Smooth muscle cell of the brain vasculature (primary cell): ENCODE results near the gene ASMT.
A peak's percentile ranks its signal among the peaks of the same experiment; 100 is the strongest.
"Not testable (repeated sequence)": the region's sequence is repeated elsewhere in the genome, so short reads cannot be mapped to it uniquely, and the experiment has no call there.

Experiments used
- DNase-seq: peaks from one replicate; pipeline ENCODE4 v3.0.0-alpha.2; 2012; ENCODE audit warnings: low read depth, low spot score

Gene ASMT

DNA sequence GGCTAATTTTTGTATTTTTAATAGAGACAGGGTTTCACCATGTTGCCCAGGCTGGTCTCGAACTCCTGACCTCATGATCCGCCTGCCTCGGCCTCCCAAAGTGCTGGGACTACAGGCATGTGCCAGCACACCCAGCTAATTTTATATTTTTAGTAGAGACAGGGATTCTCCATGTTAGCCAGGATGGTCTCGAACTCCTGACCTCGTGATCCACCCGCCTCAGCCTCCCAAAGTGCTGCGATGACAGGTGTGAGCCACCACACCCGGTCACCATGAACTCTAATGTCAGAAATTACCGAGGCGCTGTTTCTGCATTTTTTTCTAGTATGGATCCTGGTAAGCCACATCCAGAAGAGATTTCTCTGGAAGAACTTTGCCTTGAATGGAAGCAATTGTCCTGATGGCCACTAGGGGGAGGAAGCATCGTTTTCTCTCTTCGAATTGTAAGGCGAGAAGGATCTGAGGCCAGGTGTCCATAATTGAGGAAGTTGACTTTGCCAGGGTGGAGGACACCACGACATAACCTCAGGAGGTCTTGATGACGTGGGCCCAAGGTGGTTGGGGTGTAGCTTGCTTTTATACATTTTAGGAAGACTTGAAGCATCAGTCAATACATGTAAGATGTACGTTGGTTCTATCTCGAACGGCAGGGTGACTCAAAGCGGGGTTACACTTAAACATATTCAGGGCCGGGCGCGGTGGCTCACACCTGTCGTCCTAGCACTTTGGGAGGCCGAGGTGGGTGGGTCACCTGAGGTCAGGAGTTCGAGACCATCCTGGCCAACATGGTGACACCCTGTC lies 37.4 kb downstream of the ASMT start:
- peak; percentile 17 for DNase-seq

DNA sequence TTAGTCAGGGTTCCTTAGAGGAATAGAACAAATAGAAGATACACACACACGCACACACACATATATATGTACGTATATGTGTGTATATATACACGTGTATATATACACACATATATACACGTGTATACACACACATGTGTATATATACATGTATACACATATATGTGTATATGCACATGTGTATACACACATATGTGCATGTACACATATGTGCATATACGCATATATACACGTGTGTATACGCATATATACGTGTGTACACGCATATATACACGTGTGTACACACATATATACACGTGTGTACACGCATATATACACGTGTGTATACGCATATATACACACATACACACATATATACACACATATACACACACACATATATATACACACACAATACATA lies 41.5 kb downstream of the ASMT start:
- no peak for DNase-seq

DNA sequence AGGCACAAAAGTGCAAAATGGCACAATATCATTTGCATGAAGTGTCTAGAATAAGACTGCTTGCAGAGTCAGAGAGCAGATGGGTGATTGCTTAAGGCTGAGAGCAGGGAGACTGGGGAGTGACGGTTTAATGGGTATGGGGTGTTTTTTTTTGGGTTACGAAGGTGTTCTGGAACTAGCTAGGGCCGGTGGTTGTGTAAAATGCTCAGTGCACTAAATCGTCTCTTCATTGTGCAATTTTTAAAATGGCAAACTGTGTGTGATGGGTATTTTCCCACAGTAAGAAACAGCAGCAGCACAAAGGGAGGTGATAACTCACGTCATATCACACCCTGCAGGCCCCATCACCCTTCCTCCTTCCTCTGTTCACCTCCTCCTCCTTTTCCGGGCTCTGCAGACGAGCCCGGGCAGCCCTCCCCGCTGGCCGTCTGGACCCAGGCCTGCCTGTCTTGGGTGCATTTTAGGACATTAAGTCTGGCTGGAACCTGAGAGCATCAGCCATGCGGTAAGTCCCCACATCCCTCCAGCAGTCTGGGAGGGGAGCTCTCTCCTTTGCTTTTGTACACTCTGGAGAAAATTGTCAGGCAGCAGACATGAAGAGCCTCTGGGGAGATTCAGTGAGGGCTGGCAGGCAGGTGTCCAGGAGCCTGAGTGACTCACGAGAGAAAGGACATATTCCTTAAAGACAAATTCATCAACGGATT lies 42.7 kb downstream of the ASMT start:
- no peak for DNase-seq

DNA sequence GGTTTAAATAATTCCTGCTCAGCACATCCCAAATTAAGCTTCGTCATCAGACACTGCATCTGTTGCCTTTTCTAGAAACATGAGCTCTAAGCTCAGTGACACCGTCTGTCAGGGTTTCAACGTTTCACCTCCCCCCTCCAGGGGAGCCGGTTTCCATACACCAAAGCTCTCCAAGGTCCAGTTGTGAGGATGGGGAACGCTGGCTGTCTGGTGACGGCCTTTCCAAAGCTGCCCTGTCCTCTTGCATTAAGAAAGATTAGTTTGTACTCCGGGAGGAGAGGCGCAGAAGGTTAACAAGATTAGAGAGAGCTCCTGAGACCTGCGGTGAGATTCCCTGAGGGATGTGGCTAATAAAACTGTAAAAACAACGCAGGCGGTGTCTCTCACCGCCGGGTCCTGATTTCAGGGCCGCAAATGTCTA lies 43.2 kb downstream of the ASMT start:
- DNase-seq: no peak

DNA sequence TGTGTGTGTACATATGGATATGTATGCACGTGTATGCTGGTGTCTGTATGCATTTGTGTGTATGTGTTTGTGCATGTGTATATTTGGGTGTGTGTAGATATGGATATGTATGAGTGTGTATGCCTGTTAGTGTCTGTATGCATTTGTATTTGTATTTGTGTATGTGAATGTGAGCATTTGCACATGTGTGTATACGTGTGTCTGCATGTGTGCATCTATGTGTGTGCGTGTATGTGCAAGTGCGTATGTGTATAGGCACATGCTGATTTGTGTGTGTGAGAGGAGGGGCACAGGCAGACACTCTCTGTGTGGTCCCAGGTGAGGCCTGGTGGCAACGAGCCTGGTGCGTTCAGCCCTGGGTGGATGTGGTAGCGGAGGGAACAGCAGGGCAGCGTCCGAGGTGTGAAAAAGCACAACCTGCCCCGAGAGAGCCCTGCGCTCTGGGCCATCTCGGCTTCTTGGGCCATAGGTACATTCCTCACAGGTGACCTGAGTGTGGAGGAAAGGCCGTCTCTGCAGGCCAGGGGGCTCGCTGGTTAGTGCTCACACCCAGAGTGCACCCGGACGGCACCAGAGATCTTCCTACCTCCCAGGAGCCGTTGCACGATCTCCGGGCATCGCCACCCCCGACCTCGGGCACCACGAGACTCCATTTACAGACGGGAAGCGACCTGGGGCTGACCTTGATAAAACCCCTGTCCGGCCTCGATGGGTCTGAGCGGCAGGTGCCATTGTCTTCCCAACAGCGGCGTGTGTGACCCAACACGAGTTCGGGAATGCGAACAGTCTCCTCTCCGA lies 45.0 kb downstream of the ASMT start:
- DNase-seq: no peak

DNA sequence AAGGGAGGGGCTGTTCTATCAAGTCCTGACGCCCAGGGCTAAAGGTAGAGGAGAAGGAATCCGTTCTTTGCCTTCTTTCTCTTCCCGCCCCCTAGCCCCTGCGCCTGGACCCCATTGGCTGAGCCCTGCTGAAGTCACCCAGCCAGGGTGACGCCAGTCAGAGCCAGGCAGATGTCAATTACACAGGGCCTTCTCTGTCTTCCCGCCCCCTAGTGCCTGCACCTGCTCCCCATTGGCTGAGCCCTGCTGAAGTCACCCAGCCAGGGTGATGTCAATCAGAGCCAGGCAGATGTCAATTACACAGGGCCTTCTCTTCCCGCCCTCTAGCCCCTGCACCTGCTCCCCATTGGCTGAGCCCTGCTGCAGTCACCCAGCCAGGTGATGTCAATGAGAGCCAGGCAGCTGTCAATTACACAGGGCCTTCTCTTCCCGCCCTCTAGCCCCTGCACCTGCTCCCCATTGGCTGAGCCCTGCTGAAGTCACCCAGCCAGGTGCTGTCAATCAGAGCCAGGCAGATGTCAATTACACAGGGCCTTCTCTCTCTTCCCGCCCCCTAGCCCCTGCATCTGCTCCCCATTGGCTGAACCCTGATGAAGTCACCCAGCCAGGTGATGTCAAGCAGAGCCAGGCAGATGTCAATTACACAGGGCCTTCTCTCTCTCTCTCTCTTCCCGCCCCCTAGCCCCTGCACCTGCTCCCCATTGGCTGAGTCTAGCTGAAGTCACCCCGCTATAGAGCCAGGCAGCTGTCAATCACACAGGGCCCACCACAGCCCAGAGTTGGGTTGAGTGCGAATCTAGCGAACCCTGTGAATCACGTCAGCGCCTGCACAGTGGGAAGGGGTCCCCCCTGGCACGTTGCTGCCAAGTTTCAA lies 46.4 kb downstream of the ASMT start:
- no peak for DNase-seq

DNA sequence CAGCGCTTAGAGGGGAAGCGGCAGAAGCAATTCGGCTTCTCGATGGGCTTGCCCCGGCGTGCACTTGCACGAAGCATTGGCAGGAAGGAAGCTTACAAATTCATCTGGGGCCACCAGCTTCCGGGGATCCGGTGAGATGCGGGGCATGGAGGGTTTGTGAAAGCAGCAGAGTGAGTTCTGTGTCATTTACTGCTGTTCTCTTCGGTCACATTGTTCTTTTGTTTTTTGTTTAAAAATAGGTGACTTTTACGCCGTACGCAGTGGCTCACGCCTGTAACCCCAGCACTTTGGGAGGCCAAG lies 47.0 kb downstream of the ASMT start:
- no peak for DNase-seq

DNA sequence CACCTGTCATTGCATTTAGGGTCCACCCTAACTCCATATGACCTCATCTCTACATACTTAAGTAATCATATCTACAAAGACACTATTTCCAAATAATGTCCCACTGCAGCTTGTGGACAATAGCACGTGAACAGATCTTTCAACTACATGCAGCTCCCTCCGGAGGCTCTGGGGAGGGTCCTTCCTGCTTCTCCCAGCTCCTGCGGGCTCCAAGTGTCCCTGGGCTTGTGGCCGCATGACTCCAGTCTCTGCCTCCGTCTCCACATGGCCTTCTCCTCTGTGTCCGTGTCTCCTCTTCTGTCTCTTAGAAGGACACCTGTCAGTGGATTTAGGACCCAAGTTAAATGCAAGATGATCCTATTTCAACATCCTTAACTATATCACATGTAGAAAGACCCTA lies 52.7 kb downstream of the ASMT start:
- no peak for DNase-seq

DNA sequence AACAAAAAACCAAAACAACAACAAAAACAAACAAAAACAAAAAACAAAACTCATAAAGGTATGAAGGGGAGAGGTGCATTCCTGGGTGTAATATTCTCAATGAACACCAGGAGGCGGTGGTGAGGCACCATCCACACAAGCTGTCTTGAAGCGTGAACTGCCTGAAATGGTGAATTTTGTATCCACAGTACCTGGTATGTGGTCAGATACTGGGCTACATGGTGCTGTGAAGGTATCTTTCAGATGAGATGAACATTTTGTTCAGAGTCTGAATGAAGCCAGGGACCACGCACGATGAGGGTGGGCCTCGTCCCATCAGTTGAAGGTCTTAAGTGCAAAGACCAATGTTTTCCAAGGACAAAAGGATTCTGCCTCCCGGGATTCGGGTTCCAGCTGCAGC lies 58.5 kb downstream of the ASMT start:
- DNase-seq: no peak

DNA sequence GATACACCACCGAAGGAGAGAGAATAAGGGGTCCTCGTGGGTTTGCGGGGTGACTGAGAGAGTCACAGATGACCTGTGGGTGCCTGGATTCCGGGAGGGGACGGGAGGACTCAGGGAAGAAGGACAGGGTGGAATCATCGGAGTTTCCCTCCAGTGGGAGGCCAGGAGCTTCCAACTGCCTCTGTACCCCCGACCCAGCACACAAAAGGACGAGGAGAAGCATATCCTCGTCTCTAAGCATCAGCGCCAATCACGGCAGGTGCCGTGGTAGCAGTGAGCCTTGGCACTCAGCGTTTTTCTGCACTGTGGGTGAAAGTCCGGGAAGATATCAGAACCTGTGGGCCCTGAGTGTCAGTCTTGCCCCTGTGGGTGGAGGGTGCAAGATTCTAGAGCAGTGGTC lies 62.0 kb downstream of the ASMT start:
- no peak for DNase-seq

DNA sequence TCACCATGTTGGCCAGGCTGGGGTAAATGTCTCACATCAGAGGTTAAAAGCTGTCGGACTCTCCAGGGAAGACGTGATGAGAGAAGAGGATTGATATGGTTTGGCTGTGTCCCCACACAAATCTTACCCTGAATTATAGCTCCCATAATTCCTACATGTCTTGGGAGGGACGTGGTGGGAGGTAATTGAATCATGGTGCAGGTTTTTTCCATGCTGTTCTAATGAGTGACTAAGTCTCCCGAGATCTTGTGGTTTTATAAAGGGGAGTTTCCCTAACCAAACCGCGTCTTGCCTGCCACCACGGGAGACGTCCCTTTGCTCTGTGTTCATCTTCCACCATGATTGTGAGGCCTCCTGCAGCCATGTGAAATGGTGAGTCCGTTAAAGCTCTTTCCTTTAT lies 64.4 kb downstream of the ASMT start:
- no peak for DNase-seq

DNA sequence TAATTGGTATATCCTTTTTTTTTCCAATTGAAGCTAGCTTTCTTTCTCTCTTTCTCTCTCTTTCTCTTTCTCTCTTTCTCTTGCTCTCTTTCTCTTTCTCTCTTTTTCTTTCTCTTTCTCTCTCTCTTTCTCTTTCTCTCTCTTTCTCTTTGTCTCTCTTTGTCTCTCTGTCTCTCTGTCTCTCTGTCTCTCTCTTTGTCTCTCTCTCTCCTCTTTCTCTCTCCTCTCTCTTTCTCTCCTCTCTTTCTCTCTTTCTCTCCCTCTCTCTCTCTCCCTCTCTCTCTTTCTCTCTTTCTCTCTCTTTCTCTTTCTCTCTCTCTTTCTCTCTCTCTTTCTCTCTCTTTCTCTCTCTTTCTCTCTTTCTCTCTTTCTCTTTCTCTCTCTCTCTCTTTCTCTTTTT lies 66.6 kb downstream of the ASMT start:
- no peak for DNase-seq

DNA sequence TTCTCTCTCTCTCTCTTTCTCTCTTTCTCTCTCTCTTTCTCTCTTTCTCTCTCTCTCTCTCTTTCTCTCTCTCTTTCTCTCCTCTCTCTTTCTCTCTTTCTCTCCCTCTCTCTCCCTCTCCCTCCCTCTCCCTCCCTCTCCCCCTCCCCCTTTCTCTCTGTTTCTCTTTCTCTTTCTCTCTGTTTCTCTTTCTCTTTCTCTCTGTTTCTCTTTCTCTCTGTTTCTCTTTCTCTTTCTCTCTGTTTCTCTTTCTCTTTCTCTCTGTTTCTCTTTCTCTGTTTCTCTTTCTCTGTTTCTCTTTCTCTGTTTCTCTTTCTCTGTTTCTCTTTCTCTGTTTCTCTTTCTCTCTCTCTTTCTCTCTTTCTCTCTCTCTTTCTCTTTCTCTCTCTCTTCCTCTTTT lies 67.0 kb downstream of the ASMT start:
- not testable (repeated sequence) for DNase-seq

DNA sequence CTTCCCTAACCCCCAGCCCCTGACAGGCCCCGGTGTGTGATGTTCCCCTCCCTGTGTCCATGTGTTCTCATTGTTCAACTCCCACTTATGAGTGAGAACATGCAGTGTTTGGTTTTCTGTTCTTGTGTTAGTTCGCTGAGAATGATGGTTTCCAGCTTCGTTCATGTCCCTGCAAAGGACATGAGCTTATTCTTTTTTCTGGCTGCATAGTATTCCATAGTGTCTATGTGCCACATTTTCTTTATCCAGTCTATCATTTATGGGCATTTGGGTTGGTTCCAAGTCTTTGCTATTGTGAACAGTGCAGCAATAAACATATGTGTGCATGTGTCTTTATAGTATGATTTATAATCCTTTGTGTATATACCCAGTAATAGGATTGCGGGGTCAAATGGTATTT lies 67.6 kb downstream of the ASMT start:
- DNase-seq: not testable (repeated sequence)

DNA sequence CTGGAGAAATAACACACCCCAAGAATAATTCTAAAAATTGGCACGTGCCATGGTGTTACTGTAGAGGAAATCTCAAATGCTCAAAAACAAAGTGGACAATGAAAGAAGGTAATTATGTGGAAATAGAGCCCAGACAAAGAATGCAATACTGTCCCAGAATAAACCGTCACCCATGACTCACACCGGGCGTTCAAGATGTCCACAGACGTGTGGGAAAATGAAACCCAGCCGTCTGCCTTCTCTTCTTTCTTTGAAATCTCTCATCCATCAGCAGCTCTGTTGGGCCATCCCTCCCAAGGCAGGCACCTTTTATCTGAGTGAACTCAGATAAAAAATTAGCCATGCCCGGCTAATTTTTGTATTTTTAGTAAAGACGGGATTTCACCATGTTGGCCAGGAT lies 70.0 kb downstream of the ASMT start:
- not testable (repeated sequence) for DNase-seq

DNA sequence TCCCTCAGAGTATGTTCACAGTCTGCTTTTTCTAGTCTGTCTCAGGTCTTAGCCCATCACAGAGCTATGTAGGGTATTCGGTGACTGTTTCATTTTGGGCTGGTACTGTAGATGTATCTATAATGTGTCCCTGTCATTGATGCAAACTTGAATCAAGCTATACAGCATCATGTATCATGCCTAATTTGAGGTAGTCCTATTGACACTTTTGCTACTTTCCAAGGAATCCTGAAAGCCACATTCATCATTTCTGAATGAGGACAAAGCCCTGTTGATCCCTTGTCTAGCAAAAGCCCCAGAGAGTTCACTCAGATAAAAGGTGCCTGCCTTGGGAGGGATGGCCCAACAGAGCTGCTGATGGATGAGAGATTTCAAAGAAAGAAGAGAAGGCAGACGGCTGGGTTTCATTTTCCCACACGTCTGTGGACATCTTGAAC lies 70.6 kb downstream of the ASMT start:
- DNase-seq: not testable (repeated sequence)

DNA sequence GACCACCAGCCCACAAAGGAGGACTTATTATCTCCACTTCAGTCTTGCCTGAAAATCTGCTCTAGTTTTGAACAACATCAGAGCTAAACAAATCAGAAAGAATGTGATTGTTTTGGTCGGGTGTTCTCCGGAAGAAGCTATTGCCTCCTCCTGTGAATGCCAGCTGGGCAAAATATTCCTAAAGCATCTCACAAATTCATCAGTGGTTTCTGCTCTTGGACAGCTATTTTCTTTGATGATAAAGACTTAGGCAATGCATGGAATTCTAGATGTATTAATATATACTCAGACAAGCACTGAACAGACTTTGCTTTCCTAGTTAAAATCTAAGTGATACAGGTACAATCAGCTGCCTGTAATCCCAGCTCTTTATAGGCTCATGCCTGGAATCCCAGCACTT lies 71.8 kb downstream of the ASMT start:
- DNase-seq: no peak
